Measurements from ENCODE around the gene PRODH2. TPM values are rescaled to one million over a fixed set of nuclear protein-coding genes. Genes with fewer than 3 reads are reported as not detected.
"Not testable (repeated sequence)": the region's sequence is repeated elsewhere in the genome, so short reads cannot be mapped to it uniquely, and the experiment has no call there.

PRODH2 gene
- total RNA-seq, 1 donor from 2014 or later: 11.5 TPM

DNA sequence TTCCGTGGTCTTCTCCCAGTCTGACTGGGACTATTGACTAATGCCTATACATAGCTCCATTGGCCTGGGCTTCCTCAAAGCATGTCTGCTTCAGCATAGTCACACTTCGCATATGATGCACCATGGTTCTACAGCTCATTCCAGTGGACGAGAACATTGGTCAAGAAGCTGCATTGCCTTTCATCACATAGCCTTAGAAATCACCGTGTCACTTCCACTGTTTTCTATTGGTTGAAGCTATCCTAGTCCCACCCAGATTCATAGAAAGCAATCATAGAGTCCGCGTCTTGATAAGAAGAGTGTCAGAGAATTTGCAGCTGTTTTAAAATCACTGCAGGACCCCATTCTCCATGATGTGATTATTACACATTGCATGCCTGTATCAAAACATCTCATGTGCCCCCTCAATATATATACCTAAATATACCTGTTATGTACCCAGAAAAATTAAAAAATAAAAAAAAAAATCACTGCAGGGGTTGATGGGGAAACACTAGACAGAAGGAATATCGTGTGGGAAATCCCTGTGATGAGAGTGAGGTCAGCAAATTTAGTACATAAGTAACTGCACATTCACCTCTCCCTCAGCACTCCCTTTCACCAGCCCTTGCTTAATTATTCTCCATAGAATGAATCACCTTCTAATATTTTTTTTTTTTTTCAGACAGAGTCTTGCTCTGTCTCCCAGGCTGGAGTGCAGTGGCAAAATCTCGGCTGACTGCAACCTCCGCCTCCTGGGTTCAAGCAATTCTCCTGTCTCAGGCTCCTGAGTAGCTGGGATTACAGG lies 39.4 kb downstream of the PRODH2 start:
- Mint-ChIP-seq H3K9me3 (no peaks in the 10 kb centered on the region), H3K4me3 (peak overlapping the region; percentile 60), H3K36me3 (peaks cover 4% of the 10 kb centered on the region), H3K27ac (no peak overlapping the region), H3K27me3 (no peaks in the 10 kb centered on the region), H3K4me1 (ENCODE audit: unreplicated experiment) (peaks cover 34% of the 10 kb centered on the region)
- DNase-seq (ENCODE audit: extremely low spot score, unreplicated experiment): no peak
- TF ChIP-seq, protein P1, sequence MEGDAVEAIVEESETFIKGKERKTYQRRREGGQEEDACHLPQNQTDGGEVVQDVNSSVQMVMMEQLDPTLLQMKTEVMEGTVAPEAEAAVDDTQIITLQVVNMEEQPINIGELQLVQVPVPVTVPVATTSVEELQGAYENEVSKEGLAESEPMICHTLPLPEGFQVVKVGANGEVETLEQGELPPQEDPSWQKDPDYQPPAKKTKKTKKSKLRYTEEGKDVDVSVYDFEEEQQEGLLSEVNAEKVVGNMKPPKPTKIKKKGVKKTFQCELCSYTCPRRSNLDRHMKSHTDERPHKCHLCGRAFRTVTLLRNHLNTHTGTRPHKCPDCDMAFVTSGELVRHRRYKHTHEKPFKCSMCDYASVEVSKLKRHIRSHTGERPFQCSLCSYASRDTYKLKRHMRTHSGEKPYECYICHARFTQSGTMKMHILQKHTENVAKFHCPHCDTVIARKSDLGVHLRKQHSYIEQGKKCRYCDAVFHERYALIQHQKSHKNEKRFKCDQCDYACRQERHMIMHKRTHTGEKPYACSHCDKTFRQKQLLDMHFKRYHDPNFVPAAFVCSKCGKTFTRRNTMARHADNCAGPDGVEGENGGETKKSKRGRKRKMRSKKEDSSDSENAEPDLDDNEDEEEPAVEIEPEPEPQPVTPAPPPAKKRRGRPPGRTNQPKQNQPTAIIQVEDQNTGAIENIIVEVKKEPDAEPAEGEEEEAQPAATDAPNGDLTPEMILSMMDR (conservative IDR thresholded peaks at IDR 0.05): no peak

DNA sequence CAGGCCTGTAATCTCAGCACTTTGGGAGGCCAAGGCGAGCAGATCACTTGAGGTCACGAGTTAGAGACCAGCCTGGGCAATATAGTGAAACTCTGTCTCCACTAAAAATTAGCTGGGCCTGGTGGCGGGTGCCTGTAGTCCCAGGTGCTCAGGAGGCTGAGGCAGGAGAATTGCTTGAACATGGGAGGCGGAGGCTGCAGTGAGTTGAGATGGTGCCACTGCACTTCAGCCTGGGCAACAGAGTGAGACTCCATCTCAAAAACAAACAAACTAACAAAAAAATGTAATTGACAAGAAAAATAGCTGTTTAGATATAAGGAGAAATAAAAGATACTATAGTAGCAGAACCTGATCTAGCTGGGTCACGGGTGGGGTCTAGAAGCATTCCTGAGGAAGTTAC lies 40.3 kb downstream of the PRODH2 start:
- H3K9me3 Mint-ChIP-seq; H3K4me3 Mint-ChIP-seq; H3K36me3 Mint-ChIP-seq; DNase-seq (ENCODE audit: extremely low spot score, unreplicated experiment); H3K27me3 Mint-ChIP-seq; H3K27ac Mint-ChIP-seq: not testable (repeated sequence)
- peaks cover 28% of the 10 kb centered on the region for H3K4me1 Mint-ChIP-seq (ENCODE audit: unreplicated experiment)

DNA sequence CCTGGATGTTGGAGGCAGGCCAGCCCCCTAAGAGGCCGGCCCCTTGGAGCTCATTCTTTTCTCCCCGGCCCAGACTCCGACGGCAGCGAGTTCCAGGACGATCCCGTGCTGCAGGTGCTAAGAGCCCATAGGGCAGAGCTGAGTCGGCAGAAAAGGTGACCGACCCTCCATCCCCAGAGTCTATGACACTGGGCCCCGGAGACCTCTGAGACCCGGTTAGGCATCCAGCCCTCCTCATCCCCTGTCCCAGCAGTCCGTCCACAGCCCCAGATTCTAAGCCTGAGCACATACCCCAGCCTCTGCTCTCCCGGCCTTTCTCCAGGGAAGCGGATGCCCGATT lies 44.6 kb downstream of the PRODH2 start:
- Mint-ChIP-seq H3K9me3 (no peaks in the 10 kb centered on the region), H3K27ac (no peak overlapping the region), H3K27me3 (no peaks in the 10 kb centered on the region), H3K4me3 (no peak overlapping the region), H3K36me3 (peaks cover 8% of the 10 kb centered on the region), H3K4me1 (ENCODE audit: unreplicated experiment) (peaks cover 3% of the 10 kb centered on the region)
- DNase-seq (ENCODE audit: extremely low spot score, unreplicated experiment): peak; percentile 66
- TF ChIP-seq, protein P1 (conservative IDR thresholded peaks at IDR 0.05): no peak

DNA sequence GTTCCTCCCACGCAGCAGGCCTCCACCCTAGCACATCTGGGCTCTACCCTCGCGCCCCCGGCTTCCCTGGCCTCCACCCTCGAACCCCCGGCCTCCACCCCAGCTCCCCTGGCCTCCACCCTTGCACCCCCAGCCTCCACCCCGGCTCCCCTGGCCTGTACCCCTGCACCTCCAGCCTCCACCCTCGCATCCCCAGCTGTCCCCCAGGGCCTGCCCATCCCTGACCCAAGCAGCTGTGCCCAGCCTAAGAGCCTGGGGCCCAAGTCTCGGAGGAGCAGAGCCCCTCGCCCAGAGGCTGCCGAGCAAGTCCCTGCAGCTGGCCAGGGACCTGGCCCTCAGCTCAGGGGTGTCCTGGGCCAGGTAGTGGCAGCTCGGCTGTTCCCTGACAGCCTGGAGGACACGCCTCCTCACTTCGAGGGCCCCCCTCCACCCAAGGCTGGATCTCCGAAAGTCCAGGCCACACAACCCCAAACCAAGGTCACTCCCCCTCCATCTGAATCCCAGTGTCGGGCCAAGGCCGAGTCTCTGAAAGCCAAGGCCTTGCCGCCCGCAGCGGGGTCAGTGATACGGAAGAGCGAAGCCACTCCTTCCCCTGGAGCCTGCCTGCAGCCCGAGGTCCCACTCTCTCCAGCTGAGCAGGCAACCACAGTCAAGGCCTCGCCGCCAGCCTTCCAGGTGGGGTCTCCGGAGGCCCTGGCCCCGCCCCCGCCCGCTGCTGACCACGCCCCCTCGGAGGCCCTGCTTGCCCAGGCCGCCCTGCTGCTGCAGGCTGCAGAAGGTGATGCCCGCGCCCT lies 45.2 kb downstream of the PRODH2 start:
- DNase-seq (ENCODE audit: extremely low spot score, unreplicated experiment): peak; percentile 56
- H3K4me1 Mint-ChIP-seq (ENCODE audit: unreplicated experiment): no peaks in the 10 kb centered on the region
- TF ChIP-seq, protein P1 (conservative IDR thresholded peaks at IDR 0.05): no peak
- H3K27me3 Mint-ChIP-seq: no peaks in the 10 kb centered on the region
- no peak overlapping the region for H3K27ac Mint-ChIP-seq
- H3K36me3 Mint-ChIP-seq: peaks cover 8% of the 10 kb centered on the region
- no peaks in the 10 kb centered on the region for H3K9me3 Mint-ChIP-seq
- no peak overlapping the region for H3K4me3 Mint-ChIP-seq

DNA sequence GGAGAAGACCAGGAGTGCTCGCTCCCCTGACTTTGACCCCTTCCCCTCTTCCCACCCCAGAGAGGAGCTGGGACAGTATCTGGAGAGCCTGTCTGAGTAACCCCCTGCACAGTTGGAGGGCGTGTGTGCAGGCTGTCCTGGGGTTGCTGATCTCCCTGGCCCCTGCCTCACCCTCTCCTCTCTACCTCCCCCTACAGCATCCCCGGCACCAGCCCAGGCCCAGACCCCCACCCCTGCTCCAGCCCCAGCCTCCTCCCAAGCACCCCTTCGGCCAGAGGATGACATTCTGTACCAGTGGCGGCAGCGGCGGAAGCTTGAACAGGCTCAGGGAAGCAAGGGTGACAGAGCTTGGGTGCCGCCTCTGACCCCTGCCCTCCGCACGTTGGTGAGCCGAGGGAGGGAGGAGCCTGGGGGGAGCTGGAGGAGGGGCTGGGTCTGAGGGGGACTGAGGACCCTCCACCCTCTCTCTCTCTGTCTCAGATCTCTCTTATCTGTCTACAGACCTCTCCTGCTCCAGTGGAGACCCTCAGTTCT lies 46.0 kb downstream of the PRODH2 start:
- no peak overlapping the region for H3K4me3 Mint-ChIP-seq
- TF ChIP-seq, protein P1 (conservative IDR thresholded peaks at IDR 0.05): no peak
- no peaks in the 10 kb centered on the region for H3K27me3 Mint-ChIP-seq

More for the DNA sequence above, 46.0 kb downstream of the PRODH2 start:
- Mint-ChIP-seq H3K9me3 (no peaks in the 10 kb centered on the region), H3K4me1 (ENCODE audit: unreplicated experiment) (no peaks in the 10 kb centered on the region), H3K27ac (no peak overlapping the region), H3K36me3 (peaks cover 12% of the 10 kb centered on the region)
- peak; percentile 64 for DNase-seq (ENCODE audit: extremely low spot score, unreplicated experiment)
